HepG2 (cell line): ENCODE measurements around the gene RSBN1L. TPM values are rescaled to one million over a fixed set of nuclear protein-coding genes. Genes with fewer than 3 reads are reported as not detected.

Experiments
- CC2D1A ChIP-seq: sonication (generic); formaldehyde crosslinking; IDR thresholded peaks from 2 replicates; pipeline ENCODE4 v1.8.1; 2023; ENCODE audit warnings: mild to moderate bottlenecking, missing genetic modification reagents
- FOXK2 ChIP-seq: fragments of 450-650 bp; IDR thresholded peaks from 2 replicates; pipeline ENCODE4 v1.6.1; 2016
- HHEX ChIP-seq: IDR thresholded peaks from 2 replicates; pipeline ENCODE4 v1.6.1; 2016; ENCODE audit warnings: control low read depth
- LCORL ChIP-seq, 2 experiments: fragments of 450-650 bp in 1 of 2; sonication (generic) in 1 of 2; formaldehyde crosslinking in 1 of 2; IDR thresholded peaks; 2 replicates each; pipeline versions ENCODE4 v1.5.0 to v1.6.1; 2017 to 2020; ENCODE audit warnings: antibody characterized with exemption in 1 of 2, missing genetic modification reagents in 1 of 2
- MAF1 ChIP-seq: sonication (generic); formaldehyde crosslinking; IDR thresholded peaks from 2 replicates; pipeline ENCODE4 v1.5.0; 2020; ENCODE audit warnings: missing genetic modification reagents, borderline replicate concordance
- POLR2AphosphoS2 ChIP-seq: IDR thresholded peaks from 2 replicates; pipeline ENCODE4 v1.6.1; 2011; ENCODE audit warnings: low read depth, low read length, improper control_type of control experiment
- SOX6 ChIP-seq, 2 experiments: fragments of 450-650 bp in 1 of 2; sonication (generic) in 1 of 2; formaldehyde crosslinking in 1 of 2; IDR thresholded peaks; 2 replicates each; pipeline versions ENCODE4 v1.4.0 to v1.6.1; 2017 to 2020; ENCODE audit warnings: antibody characterized with exemption in 1 of 2, mild to moderate bottlenecking in 1 of 2, missing genetic modification reagents in 1 of 2
- ZHX2 ChIP-seq, 2 experiments: sonication (generic) in 1 of 2; formaldehyde crosslinking in 1 of 2; IDR thresholded peaks; 2 replicates each; pipeline versions ENCODE4 v1.6.1 to v1.9.0; 2014 to 2022; ENCODE audit warnings: antibody characterized with exemption in 1 of 2, borderline replicate concordance in 1 of 2, inconsistent platforms in 1 of 2, low read depth in 1 of 2, missing genetic modification reagents in 1 of 2
- ZNF224 ChIP-seq: sonication (generic); formaldehyde crosslinking; IDR thresholded peaks from 2 replicates; pipeline ENCODE4 v1.5.0; 2020; ENCODE audit warnings: mild to moderate bottlenecking, missing genetic modification reagents
- ZNF407 ChIP-seq: sonication (generic); formaldehyde crosslinking; IDR thresholded peaks from one replicate; pipeline ENCODE4 v1.5.1; 2020; ENCODE audit warnings: mild to moderate bottlenecking, missing genetic modification reagents; ENCODE audit errors: not compliant biosample characterization
- ZNF431 ChIP-seq: sonication (generic); formaldehyde crosslinking; IDR thresholded peaks from 2 replicates; pipeline ENCODE4 v1.9.0; 2022; ENCODE audit warnings: missing genetic modification reagents, low read depth, mild to moderate bottlenecking, borderline replicate concordance
- ZNF501 ChIP-seq: sonication (generic); formaldehyde crosslinking; IDR thresholded peaks from 2 replicates; pipeline ENCODE4 v1.5.1; 2020; ENCODE audit warnings: mild to moderate bottlenecking, moderate library complexity, missing genetic modification reagents
- ZNF766 ChIP-seq: sonication (generic); formaldehyde crosslinking; IDR thresholded peaks from 2 replicates; pipeline ENCODE4 v1.5.0; 2020; ENCODE audit warnings: missing genetic modification reagents, borderline replicate concordance
- polyA plus RNA-seq, 8 experiments: library from polyadenylated mRNA; depleted of rRNA in 3 of 8; stranded (reverse) in 7 of 8; unstranded in 1 of 8; fragments of >200 nt; fragmentation: Illumina TruSeq in 4 of 8; extraction: Trizol in 4 of 8; gene quantifications; 2 replicates each; pipeline versions ENCODE4 v1.2.1 to v1.2.3, GENCODE V29; 2011 to 2016; ENCODE audit warnings: low read depth in 4 of 8, missing spikeins in 1 of 8, mixed read lengths in 1 of 8; ENCODE audit not compliant: insufficient read depth in 1 of 8
- total RNA-seq, 5 experiments: library from RNA; depleted of rRNA; stranded (reverse); fragments of >200 nt; fragmentation: Illumina TruSeq; extraction: Trizol; gene quantifications; 2 replicates each; pipeline ENCODE4 v1.2.3, GENCODE V29; 2016; ENCODE audit warnings: low read depth in 1 of 5

The RSBN1L gene
- total and polyA plus RNA-seq, 2 of the 13 experiments (the other 11 are each of a cell fraction or from before 2014, with no cell fraction given): 7.7 to 21.3 TPM

- TF ChIP-seq ZNF407 (CRISPR knock-in tag): peak; percentile 27
- no peak for TF ChIP-seq CC2D1A (CRISPR knock-in tag)
- 0 out of 2 replicates have a peak, but pooled peaks have one; percentile 25 for TF ChIP-seq ZNF431
- TF ChIP-seq ZNF501 (CRISPR knock-in tag): peak; percentile 48; the same call in 1 of the 2 replicates
- TF ChIP-seq SOX6 (IDR thresholded peaks at IDR 0.05): no peak
- TF ChIP-seq SOX6 (CRISPR knock-in tag; IDR thresholded peaks at IDR 0.05): peak; percentile 70
- TF ChIP-seq ZNF224 (CRISPR knock-in tag): no peak
- TF ChIP-seq HHEX: no peak
- TF ChIP-seq ZNF766: no peak
- no peak for TF ChIP-seq MAF1 (CRISPR knock-in tag)
- TF ChIP-seq ZHX2 (IDR thresholded peaks at IDR 0.05; ENCODE audit: low read depth): no peak
- no peak for TF ChIP-seq ZHX2 (CRISPR knock-in tag; IDR thresholded peaks at IDR 0.05; ENCODE audit: borderline replicate concordance)
- no peak for TF ChIP-seq POLR2AphosphoS2
- no peak for TF ChIP-seq LCORL (IDR thresholded peaks at IDR 0.05)
- TF ChIP-seq LCORL (CRISPR knock-in tag; IDR thresholded peaks at IDR 0.05): no peak; the same call in 1 of the 2 replicates
- no peak for TF ChIP-seq FOXK2
Observed at GRCh38 chr7:77798394-77799077, 102.3 kb downstream of the RSBN1L start, which contains the start of the genes PHTF2 and TMEM60 (continued).
